ENCODE data around the gene FBXL13. TPM values are rescaled to one million over a fixed set of nuclear protein-coding genes. Genes with fewer than 3 reads are reported as not detected.

The FBXL13 gene
- total and polyA plus RNA-seq, 8 donors, result 0.42 to 2.4 (median 1.4) TPM

- DNase-seq, result no peak
- H3K36me3 ChIP-seq, result no peaks in the 10 kb centered on the region
- no peak overlapping the region for H3K27ac ChIP-seq
- TF ChIP-seq CTCF (IDR thresholded peaks at IDR 0.05), result no peak
- peaks cover 6 to 10% (median 8%) of the 10 kb centered on the region in 3 donors for H3K4me1 ChIP-seq
- H3K9me3 ChIP-seq, result no peaks in the 10 kb centered on the region
- no peak for ATAC-seq
- no peak for FAIRE-seq
- H3K4me3 ChIP-seq, result no peak overlapping the region
- no peaks in the 10 kb centered on the region for H3K27me3 ChIP-seq
- WGBS, 2 donors, result 92 to 97% methylated on average over 2 of the region's 2 CpGs
- intact Hi-C loops (cut with DNase I), result no loop called here
Measured at GRCh38 chr7:102821994-102822747, 252.4 kb downstream of the FBXL13 start.

GRCh38 chr7:102819151-102819550 is 255.4 kb downstream of the FBXL13 start:
- no peaks in the 10 kb centered on the region for H3K36me3 ChIP-seq
- ATAC-seq (no peak), DNase-seq (no peak), FAIRE-seq (no peak)
- H3K27me3 ChIP-seq, result no peaks in the 10 kb centered on the region
- intact Hi-C loops (cut with DNase I), result no loop called here
- no peaks in the 10 kb centered on the region for H3K9me3 ChIP-seq
- H3K4me1 ChIP-seq, result peaks cover 6 to 10% (median 8%) of the 10 kb centered on the region in 3 donors
- TF ChIP-seq CTCF (IDR thresholded peaks at IDR 0.05), result no peak
- H3K27ac ChIP-seq, result no peak overlapping the region
- 44 to 63% methylated on average over 2 of the region's 2 CpGs for WGBS, 2 donors
- H3K4me3 ChIP-seq, result no peak overlapping the region

GRCh38 chr7:102817616-102818573 is 256.7 kb downstream of the FBXL13 start:
- no peak for DNase-seq
- no peak for FAIRE-seq
- H3K9me3 ChIP-seq, result no peaks in the 10 kb centered on the region
- intact Hi-C loops (cut with DNase I), result no loop called here
- no peak overlapping the region for H3K27ac ChIP-seq
- H3K4me1 ChIP-seq, result peaks cover 6 to 10% (median 8%) of the 10 kb centered on the region in 3 donors
- no peaks in the 10 kb centered on the region for H3K27me3 ChIP-seq
- H3K36me3 ChIP-seq, result no peaks in the 10 kb centered on the region
- ATAC-seq, result peak in 3 of 4 donors; percentile 25 to 76 (median 66)
- TF ChIP-seq CTCF (IDR thresholded peaks at IDR 0.05), result no peak
- WGBS, 2 donors, result 42 to 46% methylated on average over 4 of the region's 4 CpGs
- H3K4me3 ChIP-seq, result no peak overlapping the region

GRCh38 chr7:102814025-102814471 is 260.5 kb downstream of the FBXL13 start:
- FAIRE-seq, result no peak
- H3K36me3 ChIP-seq, result peaks cover 0 to 1% (median 0%) of the 10 kb centered on the region in 3 donors
- no peaks in the 10 kb centered on the region for H3K27me3 ChIP-seq
- no peak overlapping the region for H3K4me3 ChIP-seq
- no peaks in the 10 kb centered on the region for H3K9me3 ChIP-seq
- H3K4me1 ChIP-seq, result peaks cover 12 to 23% (median 18%) of the 10 kb centered on the region in 3 donors
- WGBS, 2 donors, result 81 to 86% methylated on average over 4 of the region's 4 CpGs
- intact Hi-C loops (cut with DNase I), result no loop called here
- DNase-seq, result no peak
- ATAC-seq, result no peak
- H3K27ac ChIP-seq, result no peak overlapping the region
- TF ChIP-seq CTCF (IDR thresholded peaks at IDR 0.05), result no peak
